BE2C (cell line): ENCODE data around the gene FIG4.

Source experiments
- DNase-seq: peaks from one replicate; pipeline ENCODE4 v3.0.0-alpha.2; 2020
- H3K27me3 ChIP-seq: fragments of 250-450 bp; sonication (Bioruptor Pico); 2 replicates; pipeline ENCODE4 v1.5.1; 2020; ENCODE audit warnings: mild to moderate bottlenecking
- H3K36me3 ChIP-seq: fragments of 250-450 bp; sonication (Bioruptor Pico); 2 replicates; pipeline ENCODE4 v1.5.1; 2020; ENCODE audit warnings: mild to moderate bottlenecking
- H3K4me1 ChIP-seq: fragments of 250-450 bp; sonication (Bioruptor Pico); 2 replicates; pipeline ENCODE4 v1.5.1; 2020
- H3K4me3 ChIP-seq: 2 replicates; pipeline ENCODE4 v1.5.1; 2011; ENCODE audit warnings: low read depth, low read length
- H3K9me3 ChIP-seq: fragments of 250-450 bp; sonication (Bioruptor Pico); 2 replicates; pipeline ENCODE4 v1.5.1; 2020
- TF ChIP-seq, protein P1 (sequence below): IDR thresholded peaks from 2 replicates; pipeline ENCODE4 v1.5.1; 2012; ENCODE audit warnings: mild to moderate bottlenecking, low read depth, low read length

Gene FIG4

GRCh38 chr6:109799664-109800063 is 108.6 kb downstream of the FIG4 start:
- TF ChIP-seq, protein P1, sequence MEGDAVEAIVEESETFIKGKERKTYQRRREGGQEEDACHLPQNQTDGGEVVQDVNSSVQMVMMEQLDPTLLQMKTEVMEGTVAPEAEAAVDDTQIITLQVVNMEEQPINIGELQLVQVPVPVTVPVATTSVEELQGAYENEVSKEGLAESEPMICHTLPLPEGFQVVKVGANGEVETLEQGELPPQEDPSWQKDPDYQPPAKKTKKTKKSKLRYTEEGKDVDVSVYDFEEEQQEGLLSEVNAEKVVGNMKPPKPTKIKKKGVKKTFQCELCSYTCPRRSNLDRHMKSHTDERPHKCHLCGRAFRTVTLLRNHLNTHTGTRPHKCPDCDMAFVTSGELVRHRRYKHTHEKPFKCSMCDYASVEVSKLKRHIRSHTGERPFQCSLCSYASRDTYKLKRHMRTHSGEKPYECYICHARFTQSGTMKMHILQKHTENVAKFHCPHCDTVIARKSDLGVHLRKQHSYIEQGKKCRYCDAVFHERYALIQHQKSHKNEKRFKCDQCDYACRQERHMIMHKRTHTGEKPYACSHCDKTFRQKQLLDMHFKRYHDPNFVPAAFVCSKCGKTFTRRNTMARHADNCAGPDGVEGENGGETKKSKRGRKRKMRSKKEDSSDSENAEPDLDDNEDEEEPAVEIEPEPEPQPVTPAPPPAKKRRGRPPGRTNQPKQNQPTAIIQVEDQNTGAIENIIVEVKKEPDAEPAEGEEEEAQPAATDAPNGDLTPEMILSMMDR, result no peak
- Histone ChIP-seq H3K4me1 (no peaks in the 10 kb centered on the region), H3K36me3 (no peaks in the 10 kb centered on the region), H3K27me3 (no peaks in the 10 kb centered on the region), H3K9me3 (no peaks in the 10 kb centered on the region; the same call in 1 of the 2 replicates), H3K4me3 (no peak overlapping the region)
- no peak for DNase-seq

- Histone ChIP-seq H3K27me3 (no peaks in the 10 kb centered on the region), H3K4me1 (no peaks in the 10 kb centered on the region), H3K36me3 (no peaks in the 10 kb centered on the region), H3K9me3 (no peaks in the 10 kb centered on the region; the same call in 1 of the 2 replicates), H3K4me3 (no peak overlapping the region)
- TF ChIP-seq, protein P1, result no peak
- DNase-seq, result no peak
These were observed 109.7 kb downstream of the FIG4 start for GRCh38 chr6:109800771-109801170.

GRCh38 chr6:109801794-109802193 is 110.7 kb downstream of the FIG4 start:
- H3K4me3 ChIP-seq, result no peak overlapping the region
- no peaks in the 10 kb centered on the region for H3K36me3 ChIP-seq
- no peaks in the 10 kb centered on the region for H3K4me1 ChIP-seq
- TF ChIP-seq, protein P1, result no peak
- no peak for DNase-seq
- no peaks in the 10 kb centered on the region for H3K27me3 ChIP-seq
- no peaks in the 10 kb centered on the region; the same call in 1 of the 2 replicates for H3K9me3 ChIP-seq

DNA sequence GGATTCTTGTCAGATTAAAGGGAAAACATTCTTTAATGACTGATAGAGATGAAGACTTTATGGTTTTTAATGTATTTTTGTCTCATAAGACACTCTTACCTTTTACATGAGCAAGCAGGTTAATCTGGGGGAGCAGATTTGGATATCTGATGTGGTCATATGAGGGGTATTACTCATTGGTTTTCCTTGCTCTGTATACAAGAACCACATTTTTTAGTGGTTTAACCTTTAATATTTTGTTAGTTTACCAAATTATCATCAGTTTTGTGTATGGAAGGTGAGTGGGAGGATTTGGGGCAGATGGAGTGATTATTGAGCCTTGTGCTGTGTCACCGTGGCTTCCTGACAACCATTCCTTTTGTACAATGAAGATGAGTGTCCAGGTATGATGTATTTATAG is 112.9 kb downstream of the FIG4 start:
- Histone ChIP-seq H3K27me3 (no peaks in the 10 kb centered on the region), H3K36me3 (no peaks in the 10 kb centered on the region), H3K9me3 (no peaks in the 10 kb centered on the region), H3K4me1 (no peaks in the 10 kb centered on the region), H3K4me3 (no peak overlapping the region)
- DNase-seq, result no peak
- TF ChIP-seq, protein P1, result no peak

DNA sequence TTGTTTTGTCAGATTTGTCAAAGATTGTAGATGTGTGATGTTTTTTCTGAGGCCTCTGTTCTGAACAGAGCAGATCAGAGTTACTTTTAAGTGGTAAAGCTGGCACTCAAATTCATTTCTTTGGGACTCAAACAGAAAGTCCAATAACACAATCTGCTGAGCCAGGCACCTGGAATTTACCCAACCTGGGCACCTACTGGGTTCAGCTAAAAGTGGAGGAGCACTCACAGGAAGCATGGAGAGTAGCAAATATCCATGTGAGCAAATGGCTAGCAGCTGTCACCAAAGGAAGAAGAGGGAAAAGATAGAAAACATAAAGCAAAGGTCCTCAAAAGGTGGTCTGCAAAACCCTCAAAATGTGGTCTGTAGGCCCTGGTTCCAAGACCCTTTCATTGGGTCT is 116.8 kb downstream of the FIG4 start:
- Histone ChIP-seq H3K9me3 (no peaks in the 10 kb centered on the region), H3K36me3 (no peaks in the 10 kb centered on the region), H3K4me1 (no peaks in the 10 kb centered on the region), H3K27me3 (no peaks in the 10 kb centered on the region), H3K4me3 (no peak overlapping the region)
- TF ChIP-seq, protein P1, result no peak
- DNase-seq, result no peak

- no peak for DNase-seq
- no peaks in the 10 kb centered on the region for H3K9me3 ChIP-seq
- H3K27me3 ChIP-seq, result no peaks in the 10 kb centered on the region
- TF ChIP-seq, protein P1, result no peak
- no peaks in the 10 kb centered on the region for H3K4me1 ChIP-seq
- H3K36me3 ChIP-seq, result no peaks in the 10 kb centered on the region
- no peak overlapping the region for H3K4me3 ChIP-seq
These were observed 117.7 kb downstream of the FIG4 start for GRCh38 chr6:109808837-109809236.
